ENCODE measurements around the gene ERGIC3. TPM values are rescaled to one million over a fixed set of nuclear protein-coding genes. Genes with fewer than 3 reads are reported as not detected.

Gene ERGIC3
- total RNA-seq, 4 donors from 2014 or later, result 106 to 199 (median 153) TPM

- TF ChIP-seq EP300 (IDR thresholded peaks at IDR 0.05) (no peak), POLR2A (IDR thresholded peaks at IDR 0.05) (no peak), CTCF (IDR thresholded peaks at IDR 0.05) (no peak)
- no peaks in the 10 kb centered on the region for H3K4me1 ChIP-seq
- H3K4me3 ChIP-seq, result no peak overlapping the region
- no peaks in the 10 kb centered on the region for H3K9me3 ChIP-seq
- H3K27me3 ChIP-seq, result no peaks in the 10 kb centered on the region
- peaks cover 0 to 19% (median 0%) of the 10 kb centered on the region in 3 donors for H3K36me3 ChIP-seq
- no peak for DNase-seq (ENCODE audit: low spot score in 2 of 2)
- no peak overlapping the region for H3K27ac ChIP-seq
- 84 to 87% methylated on average over 9 of the region's 9 CpGs for WGBS, 2 donors
Measured at GRCh38 chr20:35518955-35519354, 22.9 kb upstream of the ERGIC3 start.

- TF ChIP-seq POLR2A (IDR thresholded peaks at IDR 0.05), result no peak
- TF ChIP-seq EP300 (IDR thresholded peaks at IDR 0.05), result no peak
- peak in 2 of 5 experiments; percentile 17 to 24 for TF ChIP-seq CTCF (IDR thresholded peaks at IDR 0.05)
- peak in 1 of 2 donors; percentile 22 for DNase-seq (ENCODE audit: low spot score in 2 of 2)
- 72 to 79% methylated on average over 6 of the region's 6 CpGs for WGBS, 2 donors
- H3K9me3 ChIP-seq, result no peaks in the 10 kb centered on the region
- H3K27ac ChIP-seq, result no peak overlapping the region
- H3K4me3 ChIP-seq, result no peak overlapping the region
- H3K27me3 ChIP-seq, result no peaks in the 10 kb centered on the region
- H3K36me3 ChIP-seq, result no peaks in the 10 kb centered on the region
- no peaks in the 10 kb centered on the region for H3K4me1 ChIP-seq
Measured at GRCh38 chr20:35523298-35523888, 18.5 kb upstream of the ERGIC3 start.

- no peaks in the 10 kb centered on the region for H3K4me1 ChIP-seq
- no peaks in the 10 kb centered on the region for H3K27me3 ChIP-seq
- TF ChIP-seq CTCF (IDR thresholded peaks at IDR 0.05), result no peak
- no peak for TF ChIP-seq POLR2A (IDR thresholded peaks at IDR 0.05)
- H3K4me3 ChIP-seq, result no peak overlapping the region
- no peak overlapping the region for H3K27ac ChIP-seq
- H3K36me3 ChIP-seq, result no peaks in the 10 kb centered on the region
- DNase-seq (ENCODE audit: low spot score in 2 of 2), result no peak
- H3K9me3 ChIP-seq, result no peaks in the 10 kb centered on the region
- 100% methylated on average over 1 of the region's 1 CpG for WGBS, 2 donors
Measured at GRCh38 chr20:35525639-35526038, 16.2 kb upstream of the ERGIC3 start.

- no peak for DNase-seq (ENCODE audit: low spot score in 2 of 2)
- WGBS, 2 donors, result 57 to 62% methylated on average over 12 of the region's 12 CpGs
- H3K27ac ChIP-seq, result no peak overlapping the region
- no peaks in the 10 kb centered on the region for H3K9me3 ChIP-seq
- H3K36me3 ChIP-seq, result no peaks in the 10 kb centered on the region
- H3K4me1 ChIP-seq, result no peaks in the 10 kb centered on the region
- no peaks in the 10 kb centered on the region for H3K27me3 ChIP-seq
- H3K4me3 ChIP-seq, result no peak overlapping the region
- TF ChIP-seq CTCF (IDR thresholded peaks at IDR 0.05), result no peak
- TF ChIP-seq POLR2A (IDR thresholded peaks at IDR 0.05), result no peak
- TF ChIP-seq EP300 (IDR thresholded peaks at IDR 0.05), result no peak
Measured at GRCh38 chr20:35527122-35527769, 14.6 kb upstream of the ERGIC3 start.

- Histone ChIP-seq H3K9me3 (no peaks in the 10 kb centered on the region), H3K4me1 (no peaks in the 10 kb centered on the region), H3K4me3 (no peak within 1 kb of the TSS), H3K27ac (no peak within 1 kb of the TSS), H3K36me3 (no peaks in the 10 kb centered on the region), H3K27me3 (no peaks in the 10 kb centered on the region)
- no peak for DNase-seq (ENCODE audit: low spot score in 2 of 2)
- 86 to 95% methylated on average over 2 of the region's 2 CpGs for WGBS, 2 donors
- no peak for TF ChIP-seq POLR2A (IDR thresholded peaks at IDR 0.05)
- no peak for TF ChIP-seq CTCF (IDR thresholded peaks at IDR 0.05)
- TF ChIP-seq EP300 (IDR thresholded peaks at IDR 0.05), result no peak
Measured at GRCh38 chr20:35529552-35529951, 12.3 kb upstream of the ERGIC3 start, which contains the start of gene C20orf173. TSS of gene C20orf173 (minus strand) at chr20:35529652. CDS start at chr20:35529373, 279 bp downstream.
